GM20431 (cell line): ENCODE results near the gene MYO18A.
"Not testable (repeated sequence)": the region's sequence is repeated elsewhere in the genome, so short reads cannot be mapped to it uniquely, and the experiment has no call there.

Experiments
- in situ Hi-C: fragments of 300-500 bp; cut with MseI, MboI; formaldehyde crosslinking; loops from one replicate; pipeline ENCODE4 v1.15.0; 2020; ENCODE audit warnings: low sequenced_read_pairs; ENCODE audit not compliant: unreplicated experiment

Gene MYO18A

GRCh38 chr17:29149431-29150064 lies 30.6 kb downstream of the MYO18A start:
- in situ Hi-C loops = no loop called here

GRCh38 chr17:29148790-29149430 lies 31.3 kb downstream of the MYO18A start:
- in situ Hi-C loops = no loop called here

GRCh38 chr17:29148257-29148789 lies 31.9 kb downstream of the MYO18A start:
- in situ Hi-C loops = no loop called here

GRCh38 chr17:29147682-29148081 lies 32.5 kb downstream of the MYO18A start:
- in situ Hi-C loops = no loop called here

- in situ Hi-C loops = not testable (repeated sequence)
Measured at GRCh38 chr17:29147228-29147627, 33.0 kb downstream of the MYO18A start.

DNA sequence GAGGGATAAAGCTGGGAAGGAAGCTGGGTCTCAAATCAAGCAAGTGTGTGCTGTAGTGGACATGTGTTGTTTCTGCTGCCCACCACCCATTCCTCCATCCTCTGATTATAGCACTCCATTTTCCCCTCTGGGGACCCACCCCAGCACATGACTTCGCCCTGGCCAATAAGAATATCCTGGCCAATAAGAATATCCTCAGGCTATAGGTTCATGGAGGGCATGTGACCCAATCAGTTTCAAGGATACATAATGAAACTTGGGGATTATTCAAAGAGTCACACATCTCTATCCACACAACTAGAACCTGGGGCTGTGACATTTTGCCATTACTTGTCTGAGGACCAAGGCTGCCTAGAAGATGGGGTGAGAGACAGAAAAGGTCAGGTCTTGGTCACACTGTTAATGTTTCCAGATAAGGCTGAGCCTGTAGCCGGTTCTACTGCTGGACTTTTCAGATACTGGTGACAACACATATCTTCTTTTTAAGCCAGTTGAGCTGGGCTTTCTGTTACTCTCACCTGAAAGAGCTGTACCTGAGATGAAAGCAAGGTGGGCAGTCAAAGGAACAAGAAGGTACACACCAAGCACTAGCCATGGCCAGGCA lies 33.7 kb downstream of the MYO18A start:
- in situ Hi-C loops = no loop called here

- in situ Hi-C loops = no loop called here
Measured at GRCh38 chr17:29145289-29146073, 34.7 kb downstream of the MYO18A start.

DNA sequence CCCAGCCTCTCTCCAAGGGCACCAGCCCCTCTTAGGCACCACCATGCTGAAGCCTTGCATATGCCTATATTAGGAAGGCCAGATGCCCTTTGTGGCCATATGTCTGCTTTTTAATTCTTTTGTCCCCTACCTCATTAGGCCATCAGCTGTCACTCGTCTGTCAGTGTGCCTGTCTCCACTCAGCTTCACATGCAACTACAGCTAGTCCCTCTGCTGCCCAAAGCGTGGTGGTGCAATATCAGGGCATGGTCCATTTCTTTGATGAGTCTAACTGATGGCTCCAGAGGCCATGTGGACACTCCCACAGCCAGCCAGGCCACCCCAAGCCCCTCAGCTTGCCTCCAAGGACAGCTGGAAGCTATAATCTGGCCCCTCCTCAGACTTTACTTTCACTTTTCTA lies 36.3 kb downstream of the MYO18A start:
- in situ Hi-C loops = no loop called here

DNA sequence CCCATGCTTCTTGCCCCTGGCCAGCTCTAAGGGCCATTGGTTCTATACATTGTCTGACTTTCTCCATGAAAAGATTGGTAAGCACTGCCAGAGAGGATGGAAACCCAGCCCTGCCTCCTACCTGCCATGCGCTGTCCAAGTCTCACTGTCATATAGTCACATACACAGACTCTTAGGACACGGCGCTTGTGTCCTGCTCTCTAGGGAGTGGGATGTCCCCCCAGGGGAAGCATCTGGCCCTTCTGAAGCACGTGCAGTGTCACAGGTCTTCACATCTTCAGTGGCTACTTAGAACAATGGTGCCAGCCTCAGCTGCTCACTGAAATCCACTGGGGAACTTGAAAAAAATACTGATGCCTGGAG lies 38.7 kb downstream of the MYO18A start:
- in situ Hi-C loops = no loop called here

DNA sequence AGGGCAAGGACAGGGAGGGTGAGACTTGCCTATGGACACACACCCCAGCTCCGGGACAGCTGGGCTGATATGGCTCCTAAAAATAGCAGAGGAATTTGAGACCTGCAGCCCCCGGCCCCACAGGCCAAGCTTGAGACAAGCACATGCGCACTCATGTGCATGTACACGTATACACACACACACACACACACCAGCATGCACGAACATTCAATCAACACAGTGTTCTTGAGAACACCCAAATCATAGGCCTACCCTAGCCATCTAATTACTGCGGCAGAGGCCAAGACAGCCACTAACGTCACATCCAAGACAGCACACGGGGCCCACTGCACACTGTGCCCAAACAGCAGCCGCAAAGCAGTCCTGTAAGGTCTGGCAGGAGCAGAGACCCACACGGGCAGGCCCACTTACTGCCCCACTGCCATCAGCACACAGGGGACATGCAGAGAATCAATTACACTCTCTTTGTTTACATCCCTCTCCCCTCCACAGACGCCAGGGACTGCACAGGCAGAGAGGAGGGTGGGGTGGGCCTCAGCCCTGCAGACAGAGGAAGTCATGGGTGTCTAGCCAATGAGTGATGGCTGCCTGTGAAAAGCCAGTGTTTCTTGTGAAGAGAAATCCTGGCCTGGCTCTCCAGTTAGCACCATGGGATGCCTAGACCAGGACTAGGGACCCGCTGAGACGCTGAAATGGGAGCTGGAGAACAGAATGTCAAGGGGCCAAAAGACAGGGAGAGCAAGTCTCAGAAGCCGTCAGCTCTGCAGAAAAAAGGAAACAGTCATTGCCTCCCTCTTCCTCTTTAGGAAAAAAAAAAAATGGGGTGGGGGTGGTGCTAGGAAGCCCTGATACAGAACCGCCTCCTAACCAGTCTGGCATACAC lies 39.3 kb downstream of the MYO18A start:
- in situ Hi-C loops = no loop called here

DNA sequence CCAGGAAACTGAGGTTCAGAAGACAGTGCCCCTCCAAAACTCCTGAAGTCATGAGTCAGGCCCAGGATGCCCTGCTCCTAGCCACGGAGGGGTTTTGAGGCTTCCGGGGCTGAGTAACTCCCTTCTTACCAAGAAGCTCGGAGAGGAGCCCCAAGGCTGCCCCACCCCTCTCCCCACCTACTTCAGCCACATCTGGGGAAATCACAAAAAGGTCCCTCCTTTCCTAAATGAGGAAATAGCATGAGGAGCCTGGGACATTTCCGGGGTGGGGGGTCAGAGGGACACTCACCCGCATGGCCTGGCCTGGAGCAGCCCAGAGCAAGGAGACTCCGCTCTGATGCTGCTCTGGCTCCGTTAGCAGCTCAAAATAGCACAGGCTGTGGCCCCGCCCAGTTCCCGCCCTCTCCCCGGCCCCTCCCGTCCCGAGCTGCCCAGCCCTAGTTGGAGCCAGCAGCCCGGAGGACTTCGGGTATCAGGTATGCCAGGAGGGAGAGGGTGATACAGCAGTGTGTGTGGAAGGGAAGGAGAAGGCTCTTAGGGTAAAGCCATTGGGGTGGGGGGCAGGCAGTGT lies 40.1 kb downstream of the MYO18A start:
- in situ Hi-C loops = no loop called here

DNA sequence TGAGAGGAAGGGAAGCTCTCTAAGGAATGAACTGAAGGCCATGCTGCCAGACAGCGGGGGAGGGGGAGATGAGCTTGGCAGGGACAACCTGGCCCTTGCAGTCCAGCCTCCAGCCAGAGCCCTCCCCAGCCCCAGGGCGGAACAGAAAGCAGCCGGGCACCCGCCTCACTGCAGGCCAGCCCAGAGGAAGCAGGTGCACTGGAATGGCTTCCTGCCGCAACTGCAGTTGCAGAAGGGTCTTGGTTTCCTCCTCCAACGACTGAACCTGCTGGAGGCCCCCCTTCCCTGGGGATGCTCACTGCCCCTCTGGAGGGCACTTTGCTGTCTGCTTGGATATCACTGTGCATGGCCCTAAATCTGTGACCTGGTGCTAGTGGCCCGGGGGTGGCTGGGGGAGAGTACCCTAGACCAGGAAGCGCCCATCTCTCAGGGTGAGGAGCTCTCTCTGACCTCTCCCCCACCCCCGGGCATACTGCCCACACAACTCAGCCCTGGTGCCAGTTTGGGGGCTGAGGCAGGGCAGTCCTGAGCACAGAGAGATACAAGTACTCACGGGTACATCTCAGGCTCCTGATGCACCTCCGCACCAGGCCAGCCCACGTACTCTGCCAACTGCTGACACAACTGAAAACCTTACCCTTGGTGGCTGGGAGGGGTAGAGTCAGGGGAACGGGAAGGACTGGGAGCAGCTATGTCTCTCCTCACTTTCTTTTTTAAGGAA lies 41.1 kb downstream of the MYO18A start:
- in situ Hi-C loops = no loop called here

- in situ Hi-C loops = no loop called here
Measured at GRCh38 chr17:29138184-29138955, 41.8 kb downstream of the MYO18A start.

DNA sequence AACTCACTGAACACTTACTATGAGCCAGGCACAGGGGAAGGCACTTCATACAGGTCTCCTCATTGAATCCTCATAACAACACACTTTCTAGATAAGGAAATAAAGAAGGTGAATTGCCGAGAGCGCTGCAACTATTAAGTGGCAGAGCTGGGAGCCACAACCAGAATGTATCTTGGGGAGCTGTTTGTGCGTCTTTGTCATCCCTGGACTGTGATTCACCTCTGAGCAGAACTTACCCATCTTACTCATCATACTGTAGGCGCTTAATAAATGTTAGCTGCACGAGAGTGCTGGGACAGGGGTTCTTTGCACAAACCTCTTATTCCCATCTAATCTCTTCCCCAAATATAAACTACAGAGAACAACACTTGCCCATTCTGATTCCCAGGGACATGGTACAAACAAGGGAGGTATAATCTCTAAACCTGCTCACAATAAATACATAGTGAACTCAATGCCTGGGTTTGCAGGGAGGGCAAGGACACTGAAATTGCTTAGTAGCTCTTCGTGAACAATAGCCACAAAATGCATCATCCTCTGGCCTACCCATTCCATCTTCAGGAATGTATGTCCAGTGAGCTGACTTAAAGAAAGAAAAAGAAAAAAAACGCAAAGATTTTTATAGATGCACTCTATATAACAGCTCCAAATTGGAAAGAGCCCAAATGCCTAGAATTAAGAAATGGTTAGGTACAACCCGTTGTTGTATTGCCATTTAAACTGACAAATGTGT lies 43.0 kb downstream of the MYO18A start:
- in situ Hi-C loops = no loop called here

DNA sequence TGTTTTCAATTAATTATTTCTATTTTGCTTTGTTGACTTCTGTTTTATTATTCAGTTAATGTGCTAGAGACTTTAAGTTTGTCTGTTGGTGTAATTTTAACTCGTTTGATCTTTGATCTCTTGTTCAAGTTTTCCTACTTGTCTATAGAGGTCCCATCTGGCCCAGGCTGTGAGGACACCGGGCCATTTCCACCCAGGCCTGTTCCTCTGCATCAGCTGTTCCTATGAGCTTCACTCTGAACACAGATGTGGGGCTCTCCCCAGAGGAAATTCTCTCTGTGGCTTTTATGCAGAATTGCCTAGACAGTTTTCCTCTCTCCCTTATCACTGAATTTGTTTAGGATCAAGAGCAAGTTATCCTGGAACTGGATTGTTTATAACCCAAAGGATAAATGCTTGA lies 44.7 kb downstream of the MYO18A start:
- in situ Hi-C loops = no loop called here

- in situ Hi-C loops = no loop called here
Measured at GRCh38 chr17:29133121-29133713, 47.0 kb downstream of the MYO18A start.
